ENCODE data around the gene PPP2R5C.

- TF ChIP-seq POLR2AphosphoS5 (IDR thresholded peaks at IDR 0.05; ENCODE audit: low read depth, low read length) (no peak), CTCF (IDR thresholded peaks at IDR 0.05) (no peak), REST (IDR thresholded peaks at IDR 0.05; ENCODE audit: insufficient read depth in 1 of 2, low read depth in 2 of 2, low read length in 1 of 2) (no peak), TCF7L2 (IDR thresholded peaks at IDR 0.05; ENCODE audit: low read depth, low read length) (no peak), SIN3A (IDR thresholded peaks at IDR 0.05; ENCODE audit: borderline replicate concordance, insufficient read depth, low read depth, low read length) (no peak)
Measured at GRCh38 chr14:101859958-101860357, 98.4 kb downstream of the PPP2R5C start.
